ENCODE measurements around the gene CCDC13. TPM values are rescaled to one million over a fixed set of nuclear protein-coding genes. Genes with fewer than 3 reads are reported as not detected.

The CCDC13 gene
- polyA plus RNA-seq, 1 donor from 2014 or later = 6.5 TPM

GRCh38 chr3:42733501-42734262, 39.4 kb downstream of the CCDC13 start:
- no peak overlapping the region for H2AFZ ChIP-seq (ENCODE audit: low read depth, low read length)
- no peaks in the 10 kb centered on the region for H3K9me2 ChIP-seq (ENCODE audit: insufficient read depth, low read length)
- H3K36me3 ChIP-seq (ENCODE audit: insufficient read depth, low read length) = no peaks in the 10 kb centered on the region
- no peak overlapping the region for H3K27ac ChIP-seq (ENCODE audit: low read length)
- H3F3A ChIP-seq (ENCODE audit: insufficient read depth, low read length, poor library complexity, severe bottlenecking) = no peaks in the 10 kb centered on the region
- no peaks in the 10 kb centered on the region for H3K79me2 ChIP-seq (replicated peaks; ENCODE audit: insufficient read depth, low read length)
- no peaks in the 10 kb centered on the region for H3K27me3 ChIP-seq (ENCODE audit: insufficient read depth, low read depth, low read length)
- H3K9me3 ChIP-seq (ENCODE audit: low read length) = no peaks in the 10 kb centered on the region
- H3K4me2 ChIP-seq (ENCODE audit: low read length) = no peak overlapping the region
- H3K4me3 ChIP-seq (ENCODE audit: low read length) = no peak overlapping the region
- TF ChIP-seq REST (IDR thresholded peaks at IDR 0.05; ENCODE audit: borderline replicate concordance) (no peak), TAF1 (IDR thresholded peaks at IDR 0.05; ENCODE audit: low read depth) (no peak), CTCF (IDR thresholded peaks at IDR 0.05; ENCODE audit: poor library complexity, severe bottlenecking) (no peak), EZH2 (IDR thresholded peaks at IDR 0.05; ENCODE audit: borderline replicate concordance, insufficient read depth, low read length, poor library complexity, severe bottlenecking) (no peak), EP300 (conservative IDR thresholded peaks at IDR 0.05; ENCODE audit: poor library complexity, severe bottlenecking) (no peak), SMC3 (conservative IDR thresholded peaks at IDR 0.05; ENCODE audit: poor library complexity) (no peak), RAD21 (conservative IDR thresholded peaks at IDR 0.05) (no peak), MXI1 (conservative IDR thresholded peaks at IDR 0.05; ENCODE audit: poor library complexity, severe bottlenecking) (no peak), POLR2AphosphoS5 (IDR thresholded peaks at IDR 0.05) (no peak)
- no peak overlapping the region for H3K9ac ChIP-seq (ENCODE audit: low read length)
- no peaks in the 10 kb centered on the region for H4K20me1 ChIP-seq (ENCODE audit: insufficient read depth)

GRCh38 chr3:42732829-42733459, 40.1 kb downstream of the CCDC13 start:
- Histone ChIP-seq H4K20me1 (ENCODE audit: insufficient read depth) (no peaks in the 10 kb centered on the region), H3K4me3 (ENCODE audit: low read length) (no peak overlapping the region), H3K79me2 (replicated peaks; ENCODE audit: insufficient read depth, low read length) (no peaks in the 10 kb centered on the region), H3F3A (ENCODE audit: insufficient read depth, low read length, poor library complexity, severe bottlenecking) (no peaks in the 10 kb centered on the region), H3K9me3 (ENCODE audit: low read length) (no peaks in the 10 kb centered on the region), H3K4me2 (ENCODE audit: low read length) (no peak overlapping the region), H3K36me3 (ENCODE audit: insufficient read depth, low read length) (no peaks in the 10 kb centered on the region), H2AFZ (ENCODE audit: low read depth, low read length) (no peak overlapping the region), H3K27ac (ENCODE audit: low read length) (no peak overlapping the region), H3K9me2 (ENCODE audit: insufficient read depth, low read length) (no peaks in the 10 kb centered on the region), H3K27me3 (ENCODE audit: insufficient read depth, low read depth, low read length) (no peaks in the 10 kb centered on the region), H3K9ac (ENCODE audit: low read length) (no peak overlapping the region)
- no peak for TF ChIP-seq RAD21 (conservative IDR thresholded peaks at IDR 0.05)
- no peak for TF ChIP-seq CTCF (IDR thresholded peaks at IDR 0.05; ENCODE audit: poor library complexity, severe bottlenecking)
- TF ChIP-seq POLR2AphosphoS5 (IDR thresholded peaks at IDR 0.05) = no peak
- TF ChIP-seq EP300 (conservative IDR thresholded peaks at IDR 0.05; ENCODE audit: poor library complexity, severe bottlenecking) = no peak
- no peak for TF ChIP-seq MXI1 (conservative IDR thresholded peaks at IDR 0.05; ENCODE audit: poor library complexity, severe bottlenecking)
- TF ChIP-seq EZH2 (IDR thresholded peaks at IDR 0.05; ENCODE audit: borderline replicate concordance, insufficient read depth, low read length, poor library complexity, severe bottlenecking) = no peak
- TF ChIP-seq SMC3 (conservative IDR thresholded peaks at IDR 0.05; ENCODE audit: poor library complexity) = no peak
- TF ChIP-seq TAF1 (IDR thresholded peaks at IDR 0.05; ENCODE audit: low read depth) = no peak
- no peak for TF ChIP-seq REST (IDR thresholded peaks at IDR 0.05; ENCODE audit: borderline replicate concordance)

Data from neural cell (in vitro differentiated cells).